Parathyroid adenoma (tissue), 2 donors: Measurements from ENCODE around the gene PLXNB2.

ENCODE experiments used
- H2AFZ ChIP-seq: fragments of 300-600 bp; sonication (generic); one replicate; pipeline ENCODE4 v1.7.0; 2017; ENCODE audit warnings: antibody characterized with exemption, mild to moderate bottlenecking
- H3K27ac ChIP-seq: fragments of 300-600 bp; sonication (generic); one replicate; pipeline ENCODE4 v1.7.0; 2017
- H3K27me3 ChIP-seq: fragments of 300-600 bp; sonication (generic); one replicate; pipeline ENCODE4 v1.7.0; 2017; ENCODE audit warnings: low read length; ENCODE audit not compliant: control insufficient read depth, insufficient read depth
- H3K36me3 ChIP-seq: fragments of 300-600 bp; sonication (generic); one replicate; pipeline ENCODE4 v1.7.0; 2017; ENCODE audit warnings: low read length; ENCODE audit not compliant: control insufficient read depth, insufficient read depth
- H3K4me1 ChIP-seq: fragments of 300-600 bp; sonication (generic); one replicate; pipeline ENCODE4 v1.7.0; 2017; ENCODE audit warnings: control low read depth
- H3K4me2 ChIP-seq: fragments of 300-600 bp; sonication (generic); one replicate; pipeline ENCODE4 v1.7.0; 2017; ENCODE audit warnings: low read length
- H3K4me3 ChIP-seq: fragments of 300-600 bp; sonication (generic); one replicate; pipeline ENCODE4 v1.7.0; 2017; ENCODE audit warnings: low read depth, low read length
- H3K79me2 ChIP-seq: fragments of 300-600 bp; sonication (generic); one replicate; pipeline ENCODE4 v1.7.0; 2017; ENCODE audit warnings: control low read depth
- H3K9ac ChIP-seq: fragments of 300-600 bp; sonication (generic); one replicate; pipeline ENCODE4 v1.7.0; 2017; ENCODE audit warnings: mild to moderate bottlenecking
- H3K9me3 ChIP-seq: fragments of 300-600 bp; sonication (generic); one replicate; pipeline ENCODE4 v1.7.0; 2017; ENCODE audit warnings: low read length; ENCODE audit not compliant: control insufficient read depth
- TF ChIP-seq, protein P1 (sequence below): fragments of 300-600 bp; sonication (generic); IDR thresholded peaks from one replicate; pipeline ENCODE4 v1.7.0; 2017; ENCODE audit warnings: antibody characterized with exemption, mild to moderate bottlenecking
- donor health status: primary hyperparathyroidism.

PLXNB2 gene

DNA sequence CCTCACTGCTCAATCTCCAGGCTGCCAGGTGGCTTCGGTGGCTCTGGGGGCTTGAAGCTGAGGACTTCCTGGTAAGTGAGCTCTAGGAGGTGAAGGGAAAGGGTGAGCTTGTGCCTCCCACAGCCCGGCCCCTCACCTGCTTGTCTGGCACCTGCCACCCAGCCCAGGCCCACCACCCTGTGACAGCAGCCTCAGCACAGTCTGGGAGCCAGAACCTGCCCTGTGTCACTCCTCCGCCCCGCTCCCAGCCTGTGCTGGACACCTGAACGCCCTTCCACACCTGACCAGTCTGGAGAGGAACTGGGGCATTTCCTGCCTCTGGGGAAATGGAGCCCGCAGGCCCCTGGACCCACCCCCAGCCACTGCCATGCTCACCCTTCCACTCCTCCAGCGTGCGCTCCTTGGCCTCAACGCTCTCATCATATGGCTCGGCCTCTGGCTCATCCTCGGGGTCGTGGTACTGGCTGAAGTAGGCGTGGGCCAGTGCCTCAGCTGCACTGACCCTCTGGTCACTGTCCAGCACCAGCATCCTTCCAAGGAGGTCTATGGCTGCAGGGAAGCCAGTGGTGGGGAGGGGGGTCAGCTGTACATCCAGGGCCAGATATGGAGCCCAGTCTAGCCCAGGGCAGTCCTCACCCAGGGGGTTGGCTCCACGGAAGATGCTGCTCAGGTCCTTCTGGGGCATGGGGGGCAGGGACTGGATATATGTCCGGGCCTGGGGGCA lies 42.3 kb downstream of the PLXNB2 start:
- no peak overlapping the region for H3K4me2 ChIP-seq
- no peaks in the 10 kb centered on the region for H3K36me3 ChIP-seq
- TF ChIP-seq, protein P1, sequence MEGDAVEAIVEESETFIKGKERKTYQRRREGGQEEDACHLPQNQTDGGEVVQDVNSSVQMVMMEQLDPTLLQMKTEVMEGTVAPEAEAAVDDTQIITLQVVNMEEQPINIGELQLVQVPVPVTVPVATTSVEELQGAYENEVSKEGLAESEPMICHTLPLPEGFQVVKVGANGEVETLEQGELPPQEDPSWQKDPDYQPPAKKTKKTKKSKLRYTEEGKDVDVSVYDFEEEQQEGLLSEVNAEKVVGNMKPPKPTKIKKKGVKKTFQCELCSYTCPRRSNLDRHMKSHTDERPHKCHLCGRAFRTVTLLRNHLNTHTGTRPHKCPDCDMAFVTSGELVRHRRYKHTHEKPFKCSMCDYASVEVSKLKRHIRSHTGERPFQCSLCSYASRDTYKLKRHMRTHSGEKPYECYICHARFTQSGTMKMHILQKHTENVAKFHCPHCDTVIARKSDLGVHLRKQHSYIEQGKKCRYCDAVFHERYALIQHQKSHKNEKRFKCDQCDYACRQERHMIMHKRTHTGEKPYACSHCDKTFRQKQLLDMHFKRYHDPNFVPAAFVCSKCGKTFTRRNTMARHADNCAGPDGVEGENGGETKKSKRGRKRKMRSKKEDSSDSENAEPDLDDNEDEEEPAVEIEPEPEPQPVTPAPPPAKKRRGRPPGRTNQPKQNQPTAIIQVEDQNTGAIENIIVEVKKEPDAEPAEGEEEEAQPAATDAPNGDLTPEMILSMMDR = no peak
- H3K79me2 ChIP-seq = no peaks in the 10 kb centered on the region
- H3K9ac ChIP-seq = no peak overlapping the region
- no peaks in the 10 kb centered on the region for H3K27me3 ChIP-seq
- H2AFZ ChIP-seq = no peak overlapping the region
- no peaks in the 10 kb centered on the region for H3K9me3 ChIP-seq
- H3K4me3 ChIP-seq = no peak overlapping the region
- no peak overlapping the region for H3K27ac ChIP-seq
- peaks cover 5% of the 10 kb centered on the region for H3K4me1 ChIP-seq

DNA sequence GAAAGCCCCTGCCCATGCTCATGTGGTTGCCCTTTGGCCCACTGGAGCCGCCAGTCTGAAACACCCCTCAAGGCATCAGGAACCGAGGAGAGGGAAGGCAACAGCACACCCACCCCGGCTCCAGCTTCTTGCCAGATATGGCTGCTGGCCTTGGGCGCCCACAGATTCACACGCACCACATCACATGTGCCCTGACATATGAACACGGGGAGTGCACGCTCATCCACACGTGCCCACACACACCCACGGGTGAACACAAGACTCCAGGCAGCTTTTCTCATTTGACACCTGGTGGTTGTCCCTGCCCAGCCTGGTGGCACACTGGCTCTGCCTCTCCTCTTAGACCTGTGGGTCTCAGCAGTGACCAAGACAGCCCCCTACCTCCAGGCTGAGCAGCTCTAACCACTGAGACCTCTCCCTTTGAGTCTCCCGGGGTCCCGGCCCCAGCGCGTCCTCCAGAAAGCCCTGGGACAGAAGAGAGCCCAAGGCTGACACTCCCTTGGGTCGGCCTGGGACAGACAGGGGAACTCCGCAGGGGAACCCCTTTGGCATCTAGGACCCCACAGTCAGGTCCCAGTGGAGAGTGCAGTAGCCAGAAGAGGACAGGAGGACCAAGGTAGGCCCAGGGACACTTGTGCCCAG lies 43.2 kb downstream of the PLXNB2 start:
- no peaks in the 10 kb centered on the region for H3K36me3 ChIP-seq
- H3K79me2 ChIP-seq = no peaks in the 10 kb centered on the region
- H3K9ac ChIP-seq = no peak overlapping the region
- H3K4me2 ChIP-seq = no peak overlapping the region
- no peaks in the 10 kb centered on the region for H3K27me3 ChIP-seq
- no peak overlapping the region for H2AFZ ChIP-seq
- no peak overlapping the region for H3K27ac ChIP-seq
- no peaks in the 10 kb centered on the region for H3K9me3 ChIP-seq
- no peak overlapping the region for H3K4me3 ChIP-seq
- TF ChIP-seq, protein P1 = no peak
- H3K4me1 ChIP-seq = peaks cover 5% of the 10 kb centered on the region

DNA sequence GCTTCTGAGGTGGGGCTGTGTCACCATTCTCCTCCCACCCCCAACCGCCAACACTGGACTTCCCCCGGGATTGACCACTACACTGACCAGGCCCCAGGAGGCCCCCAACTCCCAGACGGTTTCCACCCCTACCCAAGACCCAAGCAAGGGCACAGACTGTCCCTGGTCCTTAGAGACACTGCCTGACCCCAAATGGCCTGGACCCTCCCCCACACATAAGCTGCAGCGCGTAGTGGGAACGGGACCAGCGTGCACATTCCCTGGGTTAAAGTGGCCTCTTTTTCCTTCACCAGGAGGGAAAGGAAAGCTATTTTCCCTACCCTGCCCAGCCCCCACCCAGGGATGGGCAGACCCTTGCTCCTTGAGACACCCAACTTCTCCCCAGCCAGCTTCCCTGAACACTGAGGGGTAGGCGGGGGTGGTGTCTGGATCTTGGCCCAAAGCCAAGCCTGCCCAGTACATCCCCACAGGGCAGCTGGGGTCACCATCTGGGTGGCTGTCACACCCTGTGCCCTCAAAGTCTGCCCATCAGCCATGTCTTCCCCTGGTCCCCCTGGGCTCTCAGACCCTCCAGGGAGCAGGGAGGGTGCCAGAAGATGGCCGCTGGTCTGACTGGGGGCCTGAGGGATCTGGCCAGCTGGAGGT lies 44.4 kb downstream of the PLXNB2 start:
- H3K9me3 ChIP-seq = no peaks in the 10 kb centered on the region
- TF ChIP-seq, protein P1 = no peak
- no peaks in the 10 kb centered on the region for H3K27me3 ChIP-seq
- H3K27ac ChIP-seq = no peak overlapping the region
- no peak overlapping the region for H3K4me2 ChIP-seq
- no peak overlapping the region for H3K9ac ChIP-seq
- no peaks in the 10 kb centered on the region for H3K79me2 ChIP-seq
- H2AFZ ChIP-seq = no peak overlapping the region
- H3K4me3 ChIP-seq = no peak overlapping the region
- peaks cover 4% of the 10 kb centered on the region for H3K4me1 ChIP-seq
- H3K36me3 ChIP-seq = no peaks in the 10 kb centered on the region

DNA sequence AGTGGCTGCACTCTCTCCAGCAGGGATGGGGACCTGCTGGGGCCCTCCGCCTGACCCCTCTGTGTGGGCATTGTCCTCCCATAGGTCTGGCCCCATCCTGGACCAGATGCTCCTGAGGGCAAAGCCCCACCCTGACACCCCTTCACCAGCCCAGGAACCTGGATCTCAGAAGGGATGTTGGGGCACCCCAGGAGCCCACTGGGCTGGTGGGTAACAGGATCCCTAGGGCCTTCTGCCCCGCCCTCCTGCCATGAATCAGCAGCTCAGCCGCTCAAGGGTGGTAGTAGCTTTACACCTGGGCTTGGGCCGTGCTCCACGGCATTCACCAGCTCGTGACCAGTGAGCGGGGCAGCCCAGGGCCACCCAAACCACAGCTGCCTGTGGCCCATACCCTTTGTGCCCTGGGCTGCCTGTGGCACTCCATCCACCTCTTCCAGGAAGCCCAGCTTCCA lies 45.0 kb downstream of the PLXNB2 start:
- Histone ChIP-seq H2AFZ (no peak overlapping the region), H3K27me3 (no peaks in the 10 kb centered on the region), H3K36me3 (no peaks in the 10 kb centered on the region), H3K9me3 (no peaks in the 10 kb centered on the region), H3K4me3 (no peak overlapping the region), H3K4me2 (no peak overlapping the region), H3K9ac (no peak overlapping the region), H3K79me2 (no peaks in the 10 kb centered on the region), H3K4me1 (peaks cover 3% of the 10 kb centered on the region), H3K27ac (no peak overlapping the region)
- TF ChIP-seq, protein P1 = no peak
